GM12874 (cell line): ENCODE results near the gene SEMA4A.

Experiments used
- CTCF ChIP-seq: IDR thresholded peaks from 2 replicates; pipeline ENCODE4 v1.5.1; 2011; ENCODE audit warnings: low read depth, mild to moderate bottlenecking, control low read depth, low read length, moderate library complexity; ENCODE audit not compliant: insufficient read depth

SEMA4A gene

GRCh38 chr1:156110252-156110651 lies 43.1 kb upstream of the SEMA4A start:
- no peak for TF ChIP-seq CTCF

GRCh38 chr1:156111355-156111962 lies 41.9 kb upstream of the SEMA4A start:
- TF ChIP-seq CTCF, result no peak

GRCh38 chr1:156112276-156113137 lies 40.9 kb upstream of the SEMA4A start:
- no peak for TF ChIP-seq CTCF

GRCh38 chr1:156113282-156113950 lies 40.0 kb upstream of the SEMA4A start:
- TF ChIP-seq CTCF, result no peak

- TF ChIP-seq CTCF, result no peak
Observed at GRCh38 chr1:156114101-156114918, 39.1 kb upstream of the SEMA4A start, which contains the start of gene LMNA. Gene LMNA, plus strand, starts transcription at chr1:156114711. Its CDS starts 208 bp downstream, at chr1:156114919.

GRCh38 chr1:156114919-156115513 lies 38.4 kb upstream of the SEMA4A start:
- TF ChIP-seq CTCF, result no peak
